T-helper 2 cell treated with Interferon-gamma antibody and Interleukin-4, amounts not matched to agents 100 ng/mL and 5 ng/mL, for 36 hours (primary cell): ENCODE data around the gene WIPF2. TPM values are rescaled to one million over a fixed set of nuclear protein-coding genes. Genes with fewer than 3 reads are reported as not detected.

Experiments used
- intact Hi-C: fragments of 100-400 bp; cut with micrococcal nuclease; formaldehyde crosslinking; loops from one replicate; pipeline ENCODE4 v1.15.1; 2023
- total RNA-seq: library from RNA; stranded (reverse); gene quantifications from 2 replicates; pipeline ENCODE4 v1.2.3, GENCODE V29; 2022

Gene WIPF2
- 23.7 and 25.4 TPM in 2 replicates for total RNA-seq

- intact Hi-C loops: loop anchor here (1.0 to 10.0 kb wide), 5 partner anchors 16 to 136 kb away; partner anchors contain the start of gene CDC6
Observed at GRCh38 chr17:40218740-40219593, at the start of gene WIPF2. TSS of gene WIPF2 (plus strand) at chr17:40219304. CDS start at chr17:40256460, 37,156 bp downstream.

- intact Hi-C loops: no loop called here
Observed at GRCh38 chr17:40170325-40170724, 48.8 kb upstream of the WIPF2 start.

GRCh38 chr17:40171750-40172149 is 47.4 kb upstream of the WIPF2 start:
- intact Hi-C loops: no loop called here

DNA sequence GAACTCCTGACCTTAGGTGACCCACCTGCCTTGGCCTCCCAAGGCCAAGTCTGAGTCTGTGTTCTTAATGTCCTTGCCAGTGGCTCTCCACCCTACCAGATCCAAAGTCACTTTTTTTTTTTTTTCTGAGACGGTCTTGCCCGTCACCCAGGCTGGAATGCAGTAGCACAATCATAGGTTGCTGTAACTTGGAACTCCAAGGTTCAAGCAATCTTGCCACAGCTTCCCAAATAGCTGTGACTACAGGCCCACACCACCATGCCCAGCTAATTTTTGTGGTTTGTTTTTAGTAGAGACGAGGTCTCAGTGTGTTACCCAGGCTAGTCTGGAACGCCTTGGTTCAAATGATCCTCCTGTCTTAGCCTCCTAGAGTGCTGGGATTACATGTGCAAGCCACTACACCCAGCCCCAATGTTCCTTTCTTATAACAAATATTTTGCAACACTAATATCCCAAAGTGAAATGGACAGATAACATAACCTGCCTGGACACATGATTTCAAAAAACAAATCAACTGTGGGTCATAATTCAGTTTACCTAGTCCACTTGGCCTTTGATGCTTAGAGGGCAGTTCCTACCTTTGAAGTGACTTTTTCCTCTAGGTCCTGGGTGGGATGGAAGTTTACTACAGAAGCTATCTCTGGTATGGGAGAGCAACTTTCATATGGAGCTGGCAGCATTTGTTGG is 45.9 kb upstream of the WIPF2 start:
- intact Hi-C loops: no loop called here

DNA sequence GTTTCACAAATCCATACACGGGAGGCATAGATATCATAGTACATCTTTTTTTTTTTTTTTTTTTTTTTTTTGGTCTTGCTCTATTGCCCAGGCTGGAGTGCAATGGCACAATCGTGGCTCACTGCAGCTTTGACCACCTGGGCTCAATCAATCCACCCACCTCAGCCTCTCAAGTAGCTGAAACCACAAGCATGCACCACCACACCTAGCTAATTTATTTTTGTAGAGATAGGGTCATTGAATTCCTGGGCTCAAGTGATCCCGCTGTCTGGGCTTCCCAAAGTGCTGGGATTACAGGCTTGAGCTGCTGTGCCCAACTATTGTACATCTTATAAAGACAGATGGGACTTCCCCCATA is 45.3 kb upstream of the WIPF2 start:
- intact Hi-C loops: no loop called here

- intact Hi-C loops: no loop called here
Observed at GRCh38 chr17:40174514-40174913, 44.6 kb upstream of the WIPF2 start.

DNA sequence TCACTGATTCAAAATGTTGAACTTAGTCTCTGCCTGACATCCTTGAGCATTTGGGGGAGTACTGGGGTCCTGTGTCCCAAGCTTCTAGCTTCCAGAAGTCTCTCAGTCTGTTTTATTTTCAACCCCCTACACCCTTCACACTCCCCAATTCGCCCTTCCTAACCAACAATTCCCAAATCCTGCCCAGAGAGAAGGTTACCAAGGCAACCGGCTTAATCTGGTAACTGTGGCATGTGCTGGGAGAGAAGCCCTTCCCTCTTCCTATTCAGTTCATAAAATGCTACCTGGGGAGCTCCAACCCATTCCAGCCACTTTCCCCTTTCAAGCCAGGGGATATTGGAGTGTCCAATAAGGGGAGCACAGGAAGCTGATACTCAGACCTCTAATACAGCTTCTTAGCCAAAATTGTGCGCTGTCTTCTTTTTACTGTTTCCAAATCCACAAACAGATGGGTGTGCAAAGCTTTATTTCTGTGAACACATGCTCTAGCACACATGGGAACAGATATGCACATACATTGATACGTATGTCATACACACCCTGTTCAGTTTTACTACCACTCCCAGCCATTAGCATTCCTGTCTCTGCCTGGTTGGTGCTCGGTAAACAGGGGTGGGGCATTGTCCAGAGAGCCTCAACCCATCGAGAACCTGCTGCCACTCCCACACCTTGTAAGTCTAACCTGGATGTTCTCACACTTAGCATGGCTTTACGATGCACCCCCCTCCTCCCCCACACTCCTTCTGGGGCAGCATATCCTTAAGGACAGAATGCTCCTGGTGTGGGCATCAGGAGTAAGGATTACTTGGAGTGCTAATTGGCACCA is 43.0 kb upstream of the WIPF2 start:
- intact Hi-C loops: no loop called here

- intact Hi-C loops: loop anchor here (1.0 kb wide), 1 partner anchor 36 kb away; the partner anchor contains the start of gene CASC3
Observed at GRCh38 chr17:40176754-40177110, 42.4 kb upstream of the WIPF2 start.

- intact Hi-C loops: loop anchor here (1.0 kb wide), 1 partner anchor 37 kb away; the partner anchor contains the start of gene CASC3
Observed at GRCh38 chr17:40177275-40177874, 41.7 kb upstream of the WIPF2 start, which contains the start of gene RAPGEFL1. TSS of gene RAPGEFL1 (plus strand) at chr17:40177470. CDS start at chr17:40177862, 392 bp downstream.

GRCh38 chr17:40178021-40178601 is 41.0 kb upstream of the WIPF2 start:
- intact Hi-C loops: no loop called here

GRCh38 chr17:40178660-40179059 is 40.4 kb upstream of the WIPF2 start:
- intact Hi-C loops: no loop called here

GRCh38 chr17:40179923-40180659 is 39.0 kb upstream of the WIPF2 start:
- intact Hi-C loops: no loop called here

GRCh38 chr17:40180694-40181093 is 38.4 kb upstream of the WIPF2 start:
- intact Hi-C loops: no loop called here

DNA sequence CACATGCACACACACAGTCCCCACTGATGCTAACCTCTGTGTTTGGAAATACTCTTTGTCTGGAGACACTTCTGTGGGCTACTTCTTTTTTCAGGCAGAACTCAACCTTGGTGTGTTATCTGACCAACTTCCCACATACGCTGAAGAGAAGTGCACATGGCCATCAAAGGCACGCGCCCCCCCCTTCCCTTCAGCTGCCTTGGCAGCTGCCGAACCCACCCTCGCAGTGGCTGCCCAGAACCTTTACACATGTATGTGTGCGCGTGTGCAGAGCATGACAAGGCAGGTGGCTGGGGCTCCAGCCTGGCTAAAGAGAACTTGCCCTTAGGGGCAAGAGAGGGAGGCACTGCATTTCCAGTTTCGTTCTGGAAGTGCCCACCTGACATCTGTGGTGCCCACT is 37.9 kb upstream of the WIPF2 start:
- intact Hi-C loops: no loop called here

GRCh38 chr17:40182606-40183005 is 36.5 kb upstream of the WIPF2 start:
- intact Hi-C loops: no loop called here

DNA sequence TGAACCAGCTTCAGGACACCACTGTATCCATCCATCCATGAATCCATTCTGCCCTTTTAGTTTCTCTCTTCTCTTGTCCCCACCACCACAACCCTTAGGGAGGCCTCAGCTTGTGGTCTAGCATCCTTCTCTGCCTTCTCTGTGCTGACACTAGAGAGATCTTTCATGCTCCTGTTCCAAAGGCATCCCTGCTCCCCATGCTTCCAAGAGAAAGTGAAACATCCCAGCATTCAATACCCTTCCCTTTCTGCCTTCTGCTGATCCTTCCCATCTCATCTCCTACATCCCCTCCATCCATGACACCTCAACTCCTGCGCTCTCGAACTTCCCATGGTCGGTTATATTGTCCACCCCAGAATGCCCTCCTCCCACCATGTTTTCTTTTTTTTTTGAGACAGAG is 31.9 kb upstream of the WIPF2 start:
- intact Hi-C loops: no loop called here

DNA sequence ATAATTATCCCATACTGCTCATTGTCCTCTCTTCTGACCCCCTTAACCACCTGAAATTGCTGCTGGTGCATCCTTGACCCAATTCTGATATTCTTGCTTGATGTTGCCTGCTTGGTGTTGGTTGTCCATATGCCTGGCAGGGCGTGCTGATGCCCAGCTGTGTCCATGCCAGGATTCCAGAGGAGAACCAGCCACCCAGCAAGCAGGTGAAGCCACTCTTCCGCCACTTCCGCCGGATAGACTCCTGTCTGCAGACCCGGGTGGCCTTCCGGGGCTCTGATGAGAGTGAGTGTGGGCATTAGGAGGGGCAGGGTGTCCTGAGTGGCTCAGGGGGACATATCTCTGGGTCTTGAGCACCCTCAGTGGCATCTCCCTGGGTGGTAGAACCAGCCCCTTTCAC is 30.4 kb upstream of the WIPF2 start:
- intact Hi-C loops: no loop called here

DNA sequence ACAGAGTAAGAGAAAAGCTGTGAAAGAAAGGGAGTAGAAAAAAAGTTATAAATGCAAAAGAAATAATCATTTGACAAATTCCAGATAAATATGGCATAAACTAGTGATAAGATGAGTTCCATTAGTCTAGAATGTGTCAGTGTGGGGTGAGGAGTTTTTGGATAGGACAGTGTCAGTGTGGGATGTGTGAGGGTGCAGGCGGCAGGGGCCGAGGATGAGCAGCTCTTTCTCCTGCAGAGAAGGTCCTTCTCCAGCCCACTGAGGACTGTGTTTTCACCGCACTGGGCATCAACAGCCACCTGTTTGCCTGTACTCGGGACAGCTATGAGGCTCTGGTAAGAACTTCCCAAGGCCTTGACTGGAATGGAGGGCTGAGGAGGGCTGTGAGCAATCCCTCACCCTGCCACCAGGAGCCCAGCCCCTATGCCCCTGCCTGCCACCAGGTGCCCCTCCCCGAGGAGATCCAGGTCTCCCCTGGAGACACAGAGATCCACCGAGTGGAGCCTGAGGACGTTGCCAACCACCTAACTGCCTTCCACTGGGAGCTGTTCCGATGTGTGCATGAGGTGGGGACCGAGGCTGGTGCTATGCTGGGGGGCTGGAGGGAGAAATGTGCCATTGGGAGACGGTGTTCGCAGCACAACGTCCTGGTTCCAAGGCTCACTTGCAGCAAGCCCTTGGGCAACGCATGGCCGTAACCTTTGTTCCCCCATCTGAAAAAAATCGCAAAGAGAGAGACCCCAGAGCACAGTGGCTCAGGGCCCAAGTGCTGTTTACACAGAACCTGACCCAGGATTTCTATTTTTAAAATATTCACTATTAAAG is 28.7 kb upstream of the WIPF2 start:
- intact Hi-C loops: loop anchor here (1.0 kb wide), 2 partner anchors 77 to 177 kb away; no protein-coding TSS in a partner anchor
